NCI-H187 treated with DMSO at 0.1 percent for 48 hours (cell line): ENCODE results near the gene KRTAP10-5.

Experiments
- DNase-seq: peaks from one replicate; lab custom pipeline; 2025; lab: John Stamatoyannopoulos, UW

KRTAP10-5 gene

GRCh38 chr21:44549525-44550211 lies 30.7 kb downstream of the KRTAP10-5 start:
- no peak for DNase-seq

GRCh38 chr21:44548922-44549321 lies 31.5 kb downstream of the KRTAP10-5 start:
- no peak for DNase-seq

GRCh38 chr21:44548381-44548780 lies 32.0 kb downstream of the KRTAP10-5 start:
- no peak for DNase-seq

GRCh38 chr21:44547656-44548331 lies 32.6 kb downstream of the KRTAP10-5 start:
- no peak for DNase-seq

- DNase-seq: no peak
These were observed 35.8 kb downstream of the KRTAP10-5 start for GRCh38 chr21:44544566-44544965.

- DNase-seq: no peak
These were observed 37.7 kb downstream of the KRTAP10-5 start for GRCh38 chr21:44542716-44543115.

- DNase-seq: no peak
These were observed 39.6 kb downstream of the KRTAP10-5 start for GRCh38 chr21:44540741-44541288.

GRCh38 chr21:44539991-44540666 lies 40.3 kb downstream of the KRTAP10-5 start, which contains the start of gene KRTAP10-1:
Gene KRTAP10-1, minus strand, starts transcription at chr21:44540195. Its CDS starts 45 bp downstream, at chr21:44540150.
- no peak for DNase-seq

- no peak for DNase-seq
These were observed 41.4 kb downstream of the KRTAP10-5 start for GRCh38 chr21:44539046-44539445.

GRCh38 chr21:44537930-44538911 lies 42.2 kb downstream of the KRTAP10-5 start:
- DNase-seq: no peak

GRCh38 chr21:44535963-44536362 lies 44.4 kb downstream of the KRTAP10-5 start:
- no peak for DNase-seq

- no peak for DNase-seq
These were observed 45.7 kb downstream of the KRTAP10-5 start for GRCh38 chr21:44534688-44535087.

GRCh38 chr21:44533891-44534627 lies 46.3 kb downstream of the KRTAP10-5 start:
- DNase-seq: no peak

GRCh38 chr21:44533121-44533890 lies 47.1 kb downstream of the KRTAP10-5 start:
- DNase-seq: no peak

GRCh38 chr21:44532712-44533111 lies 47.7 kb downstream of the KRTAP10-5 start:
- DNase-seq: no peak

- no peak for DNase-seq
These were observed 48.5 kb downstream of the KRTAP10-5 start for GRCh38 chr21:44531606-44532564.

GRCh38 chr21:44530903-44531605 lies 49.4 kb downstream of the KRTAP10-5 start:
- DNase-seq: no peak
